Psoas muscle (tissue), 8 donors: ENCODE results near the gene FSD1. TPM values are rescaled to one million over a fixed set of nuclear protein-coding genes. Genes with fewer than 3 reads are reported as not detected.

Experiments
- ATAC-seq, 4 donors: fragments of 200-7000 bp; cut with Tn5 transposase; one replicate each; pipeline ENCODE4 v1.9.1; 2020; ENCODE audit warnings: moderate library complexity in 3 of 4, mild to moderate bottlenecking in 2 of 4
- DNase-seq, 2 donors: peaks; one replicate each; pipeline ENCODE4 v3.0.0-alpha.2; 2020
- H3K27ac ChIP-seq: fragments of 200-600 bp; one replicate; pipeline ENCODE4 v1.8.0; 2022
- H3K27me3 ChIP-seq, 3 donors: fragments of 200-600 bp in 1 of 3; one replicate each; pipeline versions ENCODE4 v1.6.1 to v1.8.0; 2013 to 2022; ENCODE audit warnings: low read length in 2 of 3, mild to moderate bottlenecking in 2 of 3, moderate library complexity in 1 of 3; ENCODE audit not compliant: insufficient read depth in 3 of 3
- H3K36me3 ChIP-seq, 2 donors: fragments of 200-600 bp in 1 of 2; one replicate each; pipeline versions ENCODE4 v1.6.1 to v1.8.0; 2013 to 2022; ENCODE audit warnings: low read depth in 1 of 2, mild to moderate bottlenecking in 1 of 2, moderate library complexity in 1 of 2; ENCODE audit not compliant: insufficient read depth in 1 of 2
- H3K4me1 ChIP-seq: fragments of 200-600 bp; one replicate; pipeline ENCODE4 v1.8.0; 2022
- H3K4me3 ChIP-seq: fragments of 200-600 bp; one replicate; pipeline ENCODE4 v1.8.0; 2022; ENCODE audit warnings: mild to moderate bottlenecking
- H3K9me3 ChIP-seq: fragments of 200-600 bp; one replicate; pipeline ENCODE4 v1.8.0; 2022
- WGBS, 3 donors: extraction: QIAGEN DNeasy Blood & Tissue Kit; methylation state at CpG; one replicate each; pipeline versions ENCODE4 v1.1.6 to v1.1.7; 2013; 5-methylcytosine and 5-hydroxymethylcytosine counted together
- intact Hi-C, 2 donors: fragments of 100-400 bp; cut with DNase I; formaldehyde crosslinking; loops; one replicate each; pipeline versions ENCODE4 v1.11.0 to v1.14.2; 2022
- polyA plus RNA-seq, 3 donors: library from polyadenylated mRNA; stranded (reverse); fragments of 200-250 nt; gene quantifications; one replicate each; pipeline ENCODE4 v1.2.3, GENCODE V29; 2013
- total RNA-seq, 4 donors: library from RNA; stranded (reverse); fragmentation: NEBNext Ultra II Directional in 2 of 4; extraction: Animal tissue kit (Norgen Biotek cat#: 25700) in 2 of 4; gene quantifications; one replicate each; pipeline versions ENCODE4 v1.2.1 to v1.2.4, GENCODE V29; 2021 to 2023
- TF ChIP-seq, protein P1 (sequence below): fragments of 200-600 bp; IDR thresholded peaks from one replicate; pipeline ENCODE4 v1.8.0; 2022; ENCODE audit warnings: antibody characterized with exemption
- donor health status: healthy with polysubstance abuse.
- donor health status: DM: no; HTN: no; CAD: no; lungs with moderate emphysema.
- donor health status: Bipolar disorder and iron deficiency.
- donor health status: healthy.
- donor health status: DM: yes; HTN: yes; CAD: no.
- donor health status: DM: no; HTN: no; CAD: no.
- donor health status: DM: no; HTN: no; CAD: no.
- donor health status: DM: yes; HTN: yes; CAD: no.

FSD1 gene
- total and polyA plus RNA-seq, 7 donors, result 0.08 TPM; not detected in 6

- Histone ChIP-seq H3K9me3 (no peaks in the 10 kb centered on the region), H3K4me3 (no peak overlapping the region), H3K36me3 (no peaks in the 10 kb centered on the region), H3K27ac (no peak overlapping the region), H3K4me1 (no peaks in the 10 kb centered on the region), H3K27me3 (peaks cover 0 to 18% (median 4%) of the 10 kb centered on the region in 3 donors)
- ATAC-seq (no peak), DNase-seq (no peak)
- TF ChIP-seq, protein P1, sequence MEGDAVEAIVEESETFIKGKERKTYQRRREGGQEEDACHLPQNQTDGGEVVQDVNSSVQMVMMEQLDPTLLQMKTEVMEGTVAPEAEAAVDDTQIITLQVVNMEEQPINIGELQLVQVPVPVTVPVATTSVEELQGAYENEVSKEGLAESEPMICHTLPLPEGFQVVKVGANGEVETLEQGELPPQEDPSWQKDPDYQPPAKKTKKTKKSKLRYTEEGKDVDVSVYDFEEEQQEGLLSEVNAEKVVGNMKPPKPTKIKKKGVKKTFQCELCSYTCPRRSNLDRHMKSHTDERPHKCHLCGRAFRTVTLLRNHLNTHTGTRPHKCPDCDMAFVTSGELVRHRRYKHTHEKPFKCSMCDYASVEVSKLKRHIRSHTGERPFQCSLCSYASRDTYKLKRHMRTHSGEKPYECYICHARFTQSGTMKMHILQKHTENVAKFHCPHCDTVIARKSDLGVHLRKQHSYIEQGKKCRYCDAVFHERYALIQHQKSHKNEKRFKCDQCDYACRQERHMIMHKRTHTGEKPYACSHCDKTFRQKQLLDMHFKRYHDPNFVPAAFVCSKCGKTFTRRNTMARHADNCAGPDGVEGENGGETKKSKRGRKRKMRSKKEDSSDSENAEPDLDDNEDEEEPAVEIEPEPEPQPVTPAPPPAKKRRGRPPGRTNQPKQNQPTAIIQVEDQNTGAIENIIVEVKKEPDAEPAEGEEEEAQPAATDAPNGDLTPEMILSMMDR, result no peak
- intact Hi-C loops, result no loop called here
- 79 to 87% (median 80%) methylated on average over 8 of the region's 8 CpGs for WGBS, 3 donors
Measured at GRCh38 chr19:4298810-4299550, 5.4 kb upstream of the FSD1 start.

GRCh38 chr19:4300589-4300988, 3.8 kb upstream of the FSD1 start:
- 92 to 94% (median 92%) methylated on average over 3 of the region's 3 CpGs for WGBS, 3 donors
- DNase-seq (no peak), ATAC-seq (no peak)
- TF ChIP-seq, protein P1, result no peak
- intact Hi-C loops, result no loop called here
- Histone ChIP-seq H3K36me3 (no peaks in the 10 kb centered on the region), H3K27me3 (peaks cover 0 to 28% (median 9%) of the 10 kb centered on the region in 3 donors), H3K4me3 (no peak overlapping the region), H3K4me1 (no peaks in the 10 kb centered on the region), H3K27ac (no peak overlapping the region), H3K9me3 (no peaks in the 10 kb centered on the region)

GRCh38 chr19:4301590-4302242, 2.7 kb upstream of the FSD1 start:
- Histone ChIP-seq H3K27ac (no peak overlapping the region), H3K9me3 (no peaks in the 10 kb centered on the region), H3K36me3 (no peaks in the 10 kb centered on the region), H3K4me1 (no peaks in the 10 kb centered on the region), H3K4me3 (no peak overlapping the region), H3K27me3 (peaks cover 0 to 27% (median 7%) of the 10 kb centered on the region in 3 donors)
- ATAC-seq (no peak), DNase-seq (no peak)
- 45 to 57% (median 49%) methylated on average over 13 of the region's 13 CpGs for WGBS, 3 donors
- intact Hi-C loops, result no loop called here
- TF ChIP-seq, protein P1, result no peak

- 56 to 74% (median 63%) methylated on average over 7 to 8 of the region's 8 CpGs for WGBS, 3 donors
- no peaks in the 10 kb centered on the region for H3K4me1 ChIP-seq
- H3K27me3 ChIP-seq, result peaks cover 0 to 31% (median 8%) of the 10 kb centered on the region in 3 donors
- intact Hi-C loops, result no loop called here
- H3K4me3 ChIP-seq, result no peak within 1 kb of the TSS
- ATAC-seq, result no peak
- TF ChIP-seq, protein P1, result no peak
- no peaks in the 10 kb centered on the region for H3K9me3 ChIP-seq
- H3K27ac ChIP-seq, result no peak within 1 kb of the TSS
- no peaks in the 10 kb centered on the region for H3K36me3 ChIP-seq
- DNase-seq, result no peak
Measured at GRCh38 chr19:4302243-4302640, 2.2 kb upstream of the FSD1 start, which contains the start of gene TMIGD2. TSS of gene TMIGD2 (minus strand) at chr19:4302389. CDS start at chr19:4302385, 4 bp downstream.
